H1 (cell line): ENCODE measurements around the gene NLRP10. TPM values are rescaled to one million over a fixed set of nuclear protein-coding genes. Genes with fewer than 3 reads are reported as not detected.
A peak's percentile ranks its signal among the peaks of the same experiment; 100 is the strongest.

Source experiments
- CTCF ChIA-PET: fragments of 300-600 bp; sonication (Branson Sonifier 250); formaldehyde crosslinking; loops from one replicate; lab custom pipeline; 2021; ENCODE audit not compliant: partially characterized antibody; lab: Charles Lee
- POLR2A ChIA-PET: fragments of 300-600 bp; sonication (Branson Sonifier 250); formaldehyde crosslinking; loops from one replicate; lab custom pipeline; 2021; ENCODE audit warnings: inconsistent platforms; ENCODE audit not compliant: partially characterized antibody; lab: Charles Lee
- DNase-seq, 2 experiments: peaks; one replicate each; pipeline versions ENCODE4 v3.0.0 to v3.0.0-alpha.2; 2010 to 2022; ENCODE audit warnings: low spot score in 2 of 2, low read depth in 1 of 2, mixed read lengths in 1 of 2
- FAIRE-seq: peaks from 2 replicates; lab custom pipeline; 2011; peaks lifted over from hg19 to GRCh38; lab: Jason Lieb, UNC
- H2AFZ ChIP-seq: 2 replicates; pipeline ENCODE4 v1.8.1; 2012; ENCODE audit warnings: low read length, inconsistent platforms
- H2AK5ac ChIP-seq: 2 replicates; pipeline ENCODE4 v1.6.1; 2013; ENCODE audit warnings: low read depth, low read length
- H2BK120ac ChIP-seq: replicated peaks from 2 replicates; pipeline ENCODE3; 2013; ENCODE audit warnings: low read depth, low read length, inconsistent platforms
- H2BK12ac ChIP-seq: 2 replicates; pipeline ENCODE4 v1.6.1; 2013; ENCODE audit warnings: low read depth, low read length
- H2BK15ac ChIP-seq: 2 replicates; pipeline ENCODE4 v1.6.1; 2013; ENCODE audit warnings: low read length
- H2BK20ac ChIP-seq: 2 replicates; pipeline ENCODE4 v1.6.1; 2013; ENCODE audit warnings: low read length
- H2BK5ac ChIP-seq: 2 replicates; pipeline ENCODE4 v1.6.1; 2013; ENCODE audit warnings: low read depth, low read length
- H3K14ac ChIP-seq: 2 replicates; pipeline ENCODE4 v1.6.1; 2013; ENCODE audit warnings: inconsistent platforms; ENCODE audit not compliant: insufficient read length
- H3K18ac ChIP-seq: 2 replicates; pipeline ENCODE4 v1.6.1; 2013; ENCODE audit warnings: low read length; ENCODE audit errors: extremely low read depth
- H3K23ac ChIP-seq: 2 replicates; pipeline ENCODE4 v1.6.1; 2013; ENCODE audit warnings: inconsistent platforms; ENCODE audit not compliant: insufficient read length
- H3K23me2 ChIP-seq: 2 replicates; pipeline ENCODE4 v1.6.1; 2013; ENCODE audit warnings: low read depth, low read length
- H3K27ac ChIP-seq: 2 replicates; pipeline ENCODE4 v1.6.1; 2011; ENCODE audit warnings: low read depth, low read length, inconsistent platforms
- H3K27me3 ChIP-seq, 4 experiments: replicated peaks in 1 of 4; 1 replicate in 1 of 4; 2 replicates in 3 of 4; pipeline versions ENCODE4 v1.6.1 to v1.8.1; 2011 to 2013; ENCODE audit warnings: low read length in 3 of 4, mild to moderate bottlenecking in 3 of 4, inconsistent platforms in 2 of 4, mixed read lengths in 2 of 4, moderate library complexity in 1 of 4; ENCODE audit not compliant: control insufficient read depth in 3 of 4, insufficient read depth in 3 of 4; ENCODE audit errors: extremely low read depth in 1 of 4
- H3K36me3 ChIP-seq, 4 experiments: 2 replicates each; pipeline versions ENCODE4 v1.6.1 to v1.8.1; 2011 to 2013; ENCODE audit warnings: mild to moderate bottlenecking in 4 of 4, low read length in 3 of 4, moderate library complexity in 2 of 4, control low read depth in 1 of 4, inconsistent platforms in 1 of 4; ENCODE audit not compliant: insufficient read depth in 4 of 4, control insufficient read depth in 2 of 4
- H3K4ac ChIP-seq: replicated peaks from 2 replicates; pipeline ENCODE3; 2013; ENCODE audit warnings: low read length, low read depth, mixed read lengths, inconsistent platforms; ENCODE audit not compliant: insufficient read length
- H3K4me1 ChIP-seq, 4 experiments: replicated peaks in 1 of 4; 1 replicate in 1 of 4; 2 replicates in 3 of 4; pipeline versions ENCODE4 v1.6.1 to v1.8.1; 2011 to 2013; ENCODE audit warnings: low read length in 3 of 4, inconsistent platforms in 2 of 4, mixed read lengths in 1 of 4; ENCODE audit not compliant: insufficient read depth in 4 of 4, control insufficient read depth in 3 of 4
- H3K4me2 ChIP-seq, 2 experiments: 2 replicates each; pipeline versions ENCODE4 v1.6.1 to v1.8.1; 2011 to 2013; ENCODE audit warnings: low read depth in 2 of 2, low read length in 2 of 2, control low read depth in 1 of 2, inconsistent platforms in 1 of 2, mild to moderate bottlenecking in 1 of 2; ENCODE audit not compliant: insufficient read depth in 1 of 2
- H3K4me3 ChIP-seq, 4 experiments: fragments of 200-600, 300-600 bp in 1 of 4; sonication (generic), shearing (Covaris generic), sonication (Bioruptor Twin) in 1 of 4; 2 replicates each; pipeline versions ENCODE4 v1.5.1 to v1.8.1; 2011 to 2016; ENCODE audit warnings: low read length in 4 of 4, low read depth in 3 of 4, control low read depth in 2 of 4, inconsistent platforms in 2 of 4, mild to moderate bottlenecking in 2 of 4, mixed read lengths in 1 of 4, moderate library complexity in 1 of 4; ENCODE audit not compliant: insufficient read depth in 2 of 4; ENCODE audit errors: extremely low read depth in 1 of 4
- H3K56ac ChIP-seq: replicated peaks from 2 replicates; pipeline ENCODE3; 2013; ENCODE audit warnings: low read depth, mild to moderate bottlenecking, mixed read lengths, low read length, inconsistent platforms; ENCODE audit not compliant: insufficient read length
- H3K79me1 ChIP-seq: 2 replicates; pipeline ENCODE4 v1.6.1; 2013; ENCODE audit warnings: low read depth, low read length, control low read depth
- H3K79me2 ChIP-seq, 2 experiments: 2 replicates each; pipeline versions ENCODE4 v1.6.1 to v1.8.1; 2012 to 2013; ENCODE audit warnings: low read length in 2 of 2, mild to moderate bottlenecking in 2 of 2, inconsistent platforms in 1 of 2; ENCODE audit not compliant: insufficient read depth in 2 of 2, control insufficient read depth in 1 of 2
- H3K9ac ChIP-seq, 4 experiments: replicated peaks in 1 of 4; 1 replicate in 1 of 4; 2 replicates in 3 of 4; pipeline versions ENCODE4 v1.6.1 to v1.8.1; 2011 to 2013; ENCODE audit warnings: low read depth in 3 of 4, low read length in 3 of 4, control low read depth in 2 of 4, mild to moderate bottlenecking in 2 of 4, moderate library complexity in 2 of 4, inconsistent platforms in 1 of 4; ENCODE audit errors: extremely low read depth in 1 of 4
- H3K9me3 ChIP-seq, 2 experiments: 2 replicates each; pipeline versions ENCODE4 v1.6.1 to v1.8.1; 2012 to 2013; ENCODE audit warnings: mild to moderate bottlenecking in 2 of 2, moderate library complexity in 2 of 2, control low read depth in 1 of 2, inconsistent platforms in 1 of 2, low read depth in 1 of 2, low read length in 1 of 2, mixed read lengths in 1 of 2; ENCODE audit not compliant: insufficient read depth in 2 of 2
- H4K20me1 ChIP-seq, 2 experiments: replicated peaks in 1 of 2; 2 replicates each; pipeline versions ENCODE3 to v1.8.1; 2011 to 2013; ENCODE audit warnings: inconsistent platforms in 2 of 2, low read length in 2 of 2, mild to moderate bottlenecking in 1 of 2; ENCODE audit not compliant: insufficient read depth in 2 of 2, control insufficient read depth in 1 of 2
- H4K5ac ChIP-seq: 2 replicates; pipeline ENCODE4 v1.6.1; 2013; ENCODE audit warnings: low read length, low read depth, mixed read lengths, inconsistent platforms; ENCODE audit not compliant: insufficient read length
- H4K8ac ChIP-seq: 2 replicates; pipeline ENCODE4 v1.8.0; 2013; ENCODE audit warnings: mild to moderate bottlenecking, moderate library complexity, low read length, inconsistent platforms; ENCODE audit not compliant: insufficient read depth; ENCODE audit errors: extremely low read depth
- H4K91ac ChIP-seq: replicated peaks from 2 replicates; pipeline ENCODE3; 2013; ENCODE audit warnings: low read length, mixed read lengths, inconsistent platforms; ENCODE audit not compliant: insufficient read length
- NANOG ChIP-seq: IDR thresholded peaks from 2 replicates; pipeline ENCODE4 v1.6.1; 2011; ENCODE audit warnings: low read length, low read depth, mild to moderate bottlenecking, inconsistent platforms; ENCODE audit not compliant: insufficient read depth, poor library complexity, severe bottlenecking
- WGBS, 2 experiments: shearing (Covaris generic) in 1 of 2; methylation state at CpG; one replicate each; pipeline versions ENCODE4 v1.1.6 to v1.1.7; 2013 to 2015; ENCODE audit warnings: low lambda C conversion rate in 2 of 2, mixed read lengths in 2 of 2, inconsistent platforms in 1 of 2, low coverage in 1 of 2, missing lambda C conversion rate in 1 of 2; ENCODE audit not compliant: insufficient replicate concordance in 2 of 2, insufficient coverage in 1 of 2, insufficient read length in 1 of 2; ENCODE audit errors: extremely low coverage in 1 of 2, missing lambda C conversion rate in 1 of 2; 5-methylcytosine and 5-hydroxymethylcytosine counted together
- polyA plus RNA-seq, 7 experiments: library from polyadenylated mRNA; depleted of rRNA in 3 of 7; stranded (reverse) in 5 of 7; unstranded in 2 of 7; fragments of >200 nt in 5 of 7; fragments of 200-250 nt in 2 of 7; gene quantifications; 1 replicate in 5 of 7; 2 replicates in 1 of 7; 4 replicates in 1 of 7; pipeline versions ENCODE4 v1.2.1 to v1.2.3, GENCODE V29; 2011 to 2013; ENCODE audit warnings: missing spikeins in 2 of 7, mixed read lengths in 2 of 7
- total RNA-seq: library from RNA; stranded (reverse); fragmentation: NEBNext Ultra II Directional; extraction: Animal tissue kit (Norgen Biotek cat#: 25700); gene quantifications from 2 replicates; pipeline ENCODE4 v1.2.1, GENCODE V29; 2021

The NLRP10 gene
- total and polyA plus RNA-seq, 2 of the 8 experiments (the other 6 are each of a cell fraction or from before 2014, with no cell fraction given), result 0.71 TPM; not detected in 1

DNA sequence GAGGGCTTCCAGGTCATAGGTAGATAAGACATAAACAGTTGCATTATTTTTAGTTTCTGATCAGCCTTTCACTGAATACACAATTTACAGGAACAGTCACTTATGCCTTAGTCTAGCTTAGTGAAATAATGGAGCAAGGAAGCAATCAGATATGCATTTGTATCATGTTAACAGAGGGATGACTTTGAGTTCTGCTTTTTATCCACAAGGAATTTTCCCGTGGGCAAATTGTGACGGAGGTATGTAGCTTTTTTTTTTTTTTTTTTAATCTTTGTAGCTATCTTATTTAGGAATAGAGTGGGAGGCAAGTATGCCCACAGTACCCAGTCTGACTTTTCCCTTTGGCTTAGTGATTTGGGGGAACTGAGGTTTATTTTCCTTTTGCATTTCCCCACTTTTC lies 3.4 kb upstream of the NLRP10 start:
- Histone ChIP-seq H3K4me2 (peak overlapping the region in 1 of 2 experiments; percentile 61; a peak in 1 of 4 replicates), H3K9ac (no peak overlapping the region), H3K14ac (no peak overlapping the region), H3K9me3 (no peaks in the 10 kb centered on the region), H2BK15ac (no peak overlapping the region), H4K91ac (no peak overlapping the region), H3K79me2 (no peaks in the 10 kb centered on the region), H4K20me1 (no peaks in the 10 kb centered on the region), H3K4ac (no peak overlapping the region), H2BK20ac (no peak overlapping the region), H3K27ac (no peak overlapping the region), H3K36me3 (no peaks in the 10 kb centered on the region), H2AFZ (no peak overlapping the region), H3K4me3 (no peak overlapping the region), H3K23ac (no peak overlapping the region), H3K56ac (no peak overlapping the region), H3K18ac (no peak overlapping the region), H4K5ac (no peak overlapping the region), H2BK12ac (no peak overlapping the region), H3K27me3 (no peaks in the 10 kb centered on the region), H2AK5ac (no peak overlapping the region), H3K4me1 (peaks cover 0 to 6% (median 3%) of the 10 kb centered on the region in 4 experiments; a peak in 2 of 7 replicates), H4K8ac (no peak overlapping the region), H3K23me2 (no peaks in the 10 kb centered on the region), H2BK5ac (no peak overlapping the region), H3K79me1 (no peaks in the 10 kb centered on the region), H2BK120ac (no peak overlapping the region)
- FAIRE-seq (no peak), DNase-seq (no peak)
- ChIA-PET POLR2A (interaction anchor here (0.6 to 0.9 kb wide), 2 partner anchors 9 to 18 kb away, joined by 3 read pairs; partner anchors contain the start of gene EIF3F), CTCF (interaction anchor here (1.0 to 2.1 kb wide), 8 partner anchors 9 to 122 kb away, joined by 4 to 6 read pairs (median 5); partner anchors contain the start of gene EIF3F)
- no peak for TF ChIP-seq NANOG
- WGBS, 2 experiments, result 73% methylated on average over 2 of the region's 2 CpGs; no CpG with 5 or more reads in 1 of the 2 experiments
